HG03280 (cell line): Measurements from ENCODE around the gene PSMD8.
A peak's percentile ranks its signal among the peaks of the same experiment; 100 is the strongest.
"Not testable (repeated sequence)": the region's sequence is repeated elsewhere in the genome, so short reads cannot be mapped to it uniquely, and the experiment has no call there.

Experiments used
- ATAC-seq: cut with Tn5 transposase; IDR thresholded peaks from one replicate; pipeline ENCODE4 v1.9.1; 2021; ENCODE audit warnings: mild to moderate bottlenecking, moderate library complexity; ENCODE audit not compliant: unreplicated experiment

The PSMD8 gene

GRCh38 chr19:38361633-38362075 is 12.7 kb upstream of the PSMD8 start:
- ATAC-seq = peak; percentile 51

- ATAC-seq = peak; percentile 54
Measured at GRCh38 chr19:38362076-38362945, 12.1 kb upstream of the PSMD8 start.

DNA sequence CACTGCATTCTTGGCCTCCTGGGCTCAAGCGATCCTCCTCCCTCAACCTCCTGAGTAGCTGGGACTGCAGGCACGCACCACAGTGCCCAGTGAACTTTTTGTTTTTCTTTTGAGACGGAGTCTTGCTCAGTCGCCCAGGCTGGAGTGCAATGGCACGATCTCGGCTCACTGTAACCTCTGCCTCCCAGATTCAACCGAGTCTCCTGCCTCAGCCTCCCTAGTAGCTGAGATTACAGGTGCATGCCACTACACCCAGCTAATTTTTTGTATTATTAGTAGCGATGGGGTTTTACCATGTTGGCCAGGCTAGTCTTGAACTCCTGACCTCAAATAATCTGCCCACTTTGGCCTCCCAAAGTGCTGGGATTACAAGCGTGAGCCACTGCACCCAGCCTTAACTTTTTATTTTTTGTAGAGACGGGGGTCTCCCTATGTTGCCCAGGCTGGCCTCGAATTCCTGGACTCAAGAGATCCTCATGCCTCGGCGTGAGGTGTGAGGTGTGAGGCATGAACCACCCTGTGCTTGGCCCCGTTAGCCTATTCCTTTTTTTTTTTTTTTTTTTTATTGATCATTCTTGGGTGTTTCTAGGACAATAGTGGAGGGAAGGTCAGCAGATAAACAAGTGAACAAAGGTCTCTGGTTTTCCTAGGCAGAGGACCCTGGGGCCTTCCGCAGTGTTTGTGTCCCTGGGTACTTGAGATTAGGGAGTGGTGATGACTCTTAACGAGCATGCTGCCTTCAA is 11.3 kb upstream of the PSMD8 start:
- not testable (repeated sequence) for ATAC-seq

- ATAC-seq = no peak
Measured at GRCh38 chr19:38367041-38367440, 7.3 kb upstream of the PSMD8 start.

GRCh38 chr19:38369584-38369983 is 4.8 kb upstream of the PSMD8 start:
- ATAC-seq = no peak

DNA sequence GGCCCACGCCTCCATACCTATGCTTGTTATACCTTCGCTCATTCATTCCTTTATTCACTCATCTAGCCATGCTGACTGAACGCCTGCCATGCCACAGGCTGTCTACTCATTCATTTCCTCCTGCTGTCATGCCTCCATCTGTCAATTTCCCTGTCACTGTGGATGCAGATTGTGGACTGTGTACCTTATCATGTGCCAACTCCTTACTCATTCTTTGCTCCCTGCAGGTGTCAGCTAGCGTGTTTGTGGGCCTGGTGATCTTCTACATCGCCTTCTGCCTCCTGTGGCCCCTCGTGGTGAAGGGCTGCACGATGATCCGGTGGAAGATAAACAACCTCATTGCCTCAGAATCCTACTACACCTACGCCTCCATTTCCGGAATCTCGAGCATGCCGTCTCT is 4.1 kb upstream of the PSMD8 start:
- no peak for ATAC-seq

DNA sequence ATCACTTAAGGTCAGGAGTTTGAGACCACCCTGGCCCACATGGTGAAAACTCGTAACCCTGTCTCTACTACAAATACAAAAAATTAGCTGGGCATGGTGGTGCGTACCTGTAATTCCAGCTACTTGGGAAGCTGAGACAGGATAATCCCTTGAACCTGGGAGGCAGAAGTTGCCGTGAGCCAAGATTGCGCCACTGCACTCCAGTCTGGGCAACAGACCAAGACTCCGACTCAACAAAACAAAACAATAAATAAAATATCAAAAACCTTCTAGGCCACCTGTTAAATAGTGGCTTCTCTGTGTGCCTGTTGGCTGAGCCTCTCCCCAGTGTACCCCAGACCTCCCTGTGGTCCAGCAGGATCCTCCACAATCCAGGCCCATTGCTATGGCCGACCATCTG is 3.3 kb upstream of the PSMD8 start:
- no peak for ATAC-seq

- no peak for ATAC-seq
Measured at GRCh38 chr19:38373907-38374331, 452 bp upstream of the PSMD8 start.

DNA sequence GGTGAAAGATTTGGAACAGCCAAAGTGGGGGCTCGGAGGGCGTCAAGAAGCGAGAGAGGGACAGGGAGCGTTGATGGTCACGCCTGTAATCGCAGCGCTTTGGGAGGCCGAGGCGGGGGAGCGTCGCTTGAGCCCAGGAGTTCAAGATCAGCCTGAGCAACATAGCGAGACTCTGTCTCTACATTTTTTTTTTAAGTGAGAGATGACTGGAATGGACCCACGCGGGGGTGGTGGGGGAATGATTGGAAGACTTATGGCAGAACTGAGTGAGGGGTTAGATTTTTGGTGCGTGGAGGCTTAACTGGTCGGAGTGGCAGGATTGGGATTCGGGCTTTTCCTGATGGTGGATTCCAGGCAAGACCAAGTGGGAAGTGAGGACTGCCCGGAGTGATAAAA is 725 bp downstream of the PSMD8 start:
- no peak for ATAC-seq

DNA sequence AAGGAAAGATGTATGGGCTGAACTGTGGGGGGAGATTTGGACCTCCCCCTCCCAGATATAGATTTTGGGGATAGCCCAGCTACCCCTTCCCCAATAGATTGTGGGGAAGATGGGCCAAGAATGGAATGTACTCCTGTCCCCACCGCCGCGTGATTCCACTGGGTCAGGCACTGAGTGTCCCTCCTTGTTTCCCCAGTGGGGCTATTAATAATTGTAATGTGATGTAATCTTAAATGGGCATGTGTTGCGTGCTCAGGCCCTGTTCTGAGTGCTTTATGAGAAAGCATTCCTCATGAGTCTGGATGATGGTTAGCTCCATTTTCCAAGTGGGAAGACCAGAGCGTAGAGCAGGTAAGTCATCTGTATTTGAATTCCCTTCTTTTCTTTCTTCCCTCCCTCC is 1.4 kb downstream of the PSMD8 start:
- ATAC-seq = no peak

GRCh38 chr19:38376576-38376975 is 2.2 kb downstream of the PSMD8 start:
- no peak for ATAC-seq

GRCh38 chr19:38377052-38377451 is 2.7 kb downstream of the PSMD8 start:
- ATAC-seq = no peak

- ATAC-seq = no peak
Measured at GRCh38 chr19:38378866-38379265, 4.5 kb downstream of the PSMD8 start.

DNA sequence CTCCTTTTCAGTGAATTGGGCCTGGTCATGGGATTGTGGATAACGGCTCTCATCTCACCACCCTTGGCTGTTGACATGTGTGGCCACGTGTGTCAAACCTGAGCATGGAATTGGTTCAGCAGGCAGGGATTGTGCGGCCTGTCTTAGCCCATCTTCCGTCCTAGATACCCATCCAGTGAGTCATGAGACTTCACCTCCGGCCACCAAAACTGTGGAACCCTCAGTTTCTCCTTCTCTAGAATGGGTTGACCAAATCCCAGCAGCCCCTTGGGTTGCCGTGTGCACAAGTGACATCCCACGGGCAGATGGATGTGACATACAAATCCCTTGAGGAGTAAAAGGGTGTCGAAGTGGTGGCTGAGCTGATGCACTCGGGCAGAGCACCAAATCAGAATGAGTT is 6.8 kb downstream of the PSMD8 start:
- ATAC-seq = no peak

- no peak for ATAC-seq
Measured at GRCh38 chr19:38383184-38383583, 8.8 kb downstream of the PSMD8 start.

GRCh38 chr19:38383743-38384142 is 9.4 kb downstream of the PSMD8 start:
- no peak for ATAC-seq

GRCh38 chr19:38384209-38385027 is 10.0 kb downstream of the PSMD8 start:
- no peak for ATAC-seq

GRCh38 chr19:38385057-38385803 is 10.9 kb downstream of the PSMD8 start:
- ATAC-seq = no peak

GRCh38 chr19:38385804-38386257 is 11.5 kb downstream of the PSMD8 start:
- no peak for ATAC-seq

GRCh38 chr19:38386300-38386970 is 12.1 kb downstream of the PSMD8 start:
- no peak for ATAC-seq
